AG04449 (cell line): ENCODE results near the gene VPS13D.

ENCODE experiments used
- CTCF ChIA-PET: fragments of 350-600 bp; formaldehyde crosslinking; extraction: SDS; loops from one replicate; lab custom pipeline; 2021; ENCODE audit warnings: antibody characterized with exemption; lab: Yijun Ruan, JAX
- POLR2A ChIA-PET: fragments of 400-600, 350-600 bp; formaldehyde crosslinking; extraction: SDS; loops from one replicate; lab custom pipeline; 2020; ENCODE audit warnings: antibody characterized with exemption, inconsistent platforms; lab: Yijun Ruan, JAX
- DNase-seq: peaks from one replicate; pipeline ENCODE4 v3.0.0-alpha.2; 2010; ENCODE audit warnings: low read depth, low spot score
- H3K4me3 ChIP-seq: 2 replicates; pipeline ENCODE4 v1.5.1; 2011; ENCODE audit warnings: low read depth, mild to moderate bottlenecking, control low read depth, low read length
- TF ChIP-seq, protein P1 (sequence below): IDR thresholded peaks from one replicate; pipeline ENCODE4 v1.5.1; 2011; ENCODE audit warnings: mild to moderate bottlenecking, moderate library complexity, low read length, control low read depth, inconsistent platforms; ENCODE audit not compliant: insufficient read depth; ENCODE audit errors: missing control alignments

Gene VPS13D

DNA sequence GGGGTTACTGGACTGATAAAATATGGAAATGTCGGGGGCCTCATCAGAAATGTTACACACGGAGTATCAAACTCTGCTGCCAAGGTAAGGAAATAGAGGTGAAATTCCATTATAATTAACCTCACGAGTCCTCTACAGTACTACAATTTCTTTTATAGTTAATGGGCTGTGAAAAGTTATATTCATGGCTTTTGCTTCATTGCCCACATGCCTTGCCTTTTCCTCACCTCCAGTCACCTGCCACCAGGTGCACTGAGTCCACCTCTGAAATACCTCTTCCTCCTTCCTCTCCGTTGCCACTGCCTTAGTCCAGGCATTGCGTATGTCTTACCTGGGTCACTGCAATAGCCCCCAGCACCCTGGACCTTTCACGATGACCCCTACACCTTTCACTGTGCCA is 186.9 kb downstream of the VPS13D start:
- ChIA-PET CTCF (interaction anchor here (0.9 to 2.8 kb wide), 4 partner anchors 9 to 242 kb away, joined by 4 to 17 read pairs (median 4); no protein-coding TSS in a partner anchor), POLR2A (interaction anchor here (0.6 kb wide), 1 partner anchor 48 kb away, joined by 3 read pairs; no protein-coding TSS in a partner anchor)
- TF ChIP-seq, protein P1, sequence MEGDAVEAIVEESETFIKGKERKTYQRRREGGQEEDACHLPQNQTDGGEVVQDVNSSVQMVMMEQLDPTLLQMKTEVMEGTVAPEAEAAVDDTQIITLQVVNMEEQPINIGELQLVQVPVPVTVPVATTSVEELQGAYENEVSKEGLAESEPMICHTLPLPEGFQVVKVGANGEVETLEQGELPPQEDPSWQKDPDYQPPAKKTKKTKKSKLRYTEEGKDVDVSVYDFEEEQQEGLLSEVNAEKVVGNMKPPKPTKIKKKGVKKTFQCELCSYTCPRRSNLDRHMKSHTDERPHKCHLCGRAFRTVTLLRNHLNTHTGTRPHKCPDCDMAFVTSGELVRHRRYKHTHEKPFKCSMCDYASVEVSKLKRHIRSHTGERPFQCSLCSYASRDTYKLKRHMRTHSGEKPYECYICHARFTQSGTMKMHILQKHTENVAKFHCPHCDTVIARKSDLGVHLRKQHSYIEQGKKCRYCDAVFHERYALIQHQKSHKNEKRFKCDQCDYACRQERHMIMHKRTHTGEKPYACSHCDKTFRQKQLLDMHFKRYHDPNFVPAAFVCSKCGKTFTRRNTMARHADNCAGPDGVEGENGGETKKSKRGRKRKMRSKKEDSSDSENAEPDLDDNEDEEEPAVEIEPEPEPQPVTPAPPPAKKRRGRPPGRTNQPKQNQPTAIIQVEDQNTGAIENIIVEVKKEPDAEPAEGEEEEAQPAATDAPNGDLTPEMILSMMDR = no peak
- H3K4me3 ChIP-seq = no peak overlapping the region
- no peak for DNase-seq

DNA sequence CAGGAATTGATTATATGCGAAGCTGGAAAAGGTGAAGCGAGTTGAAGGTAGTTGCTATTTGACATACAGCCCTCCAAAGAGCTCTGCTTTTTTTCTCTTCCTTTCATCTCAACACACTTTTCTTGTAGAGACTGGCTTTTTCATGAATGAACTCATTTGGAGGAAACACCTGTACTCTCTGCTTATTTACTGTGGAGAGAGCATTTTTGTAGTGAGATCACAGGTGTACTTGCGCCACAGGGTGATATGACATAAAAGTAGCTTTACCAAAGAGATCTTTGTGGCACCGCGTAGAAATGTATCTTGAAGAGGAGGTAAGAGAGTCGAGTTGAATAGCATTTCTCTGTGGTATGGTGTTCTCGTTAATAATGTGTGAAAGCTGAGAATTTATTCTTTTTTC is 187.6 kb downstream of the VPS13D start:
- TF ChIP-seq, protein P1 = no peak
- ChIA-PET POLR2A (no interaction called here), CTCF (interaction anchor here (0.9 to 2.8 kb wide), 4 partner anchors 9 to 241 kb away, joined by 3 to 17 read pairs (median 4); no protein-coding TSS in a partner anchor)

GRCh38 chr1:12420171-12420570 is 190.3 kb downstream of the VPS13D start:
- H3K4me3 ChIP-seq = no peak overlapping the region
- TF ChIP-seq, protein P1 = no peak
- DNase-seq = no peak
- POLR2A ChIA-PET = no interaction called here
- CTCF ChIA-PET = no interaction called here

More for the DNA sequence above, 187.6 kb downstream of the VPS13D start:
- no peak for DNase-seq
- H3K4me3 ChIP-seq = no peak overlapping the region

DNA sequence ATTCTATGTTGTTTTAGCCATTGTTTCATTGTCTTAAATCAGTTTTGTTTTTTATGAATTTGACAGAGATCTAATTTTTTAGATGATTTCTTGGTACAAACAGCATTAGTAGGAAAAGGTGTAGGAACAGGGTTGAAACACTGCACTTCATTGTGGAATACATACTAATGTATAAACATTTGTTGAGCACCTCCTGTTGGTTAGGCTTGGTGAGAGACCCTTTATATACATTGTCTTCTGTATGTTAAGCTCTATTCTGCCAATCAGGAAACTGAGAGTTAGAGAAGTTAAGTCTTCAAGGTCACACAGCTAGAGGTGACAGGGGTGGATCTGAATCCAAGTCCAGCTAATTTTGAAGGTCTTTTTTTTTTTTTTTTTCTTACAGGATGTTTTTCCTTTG is 192.7 kb downstream of the VPS13D start:
- TF ChIP-seq, protein P1 = no peak
- POLR2A ChIA-PET = interaction anchor here (0.7 kb wide), 1 partner anchor 148 kb away, joined by 3 read pairs; no protein-coding TSS in a partner anchor
- CTCF ChIA-PET = interaction anchor here (1.1 kb wide), 1 partner anchor 10 kb away, joined by 3 read pairs; no protein-coding TSS in a partner anchor
- DNase-seq = no peak
- H3K4me3 ChIP-seq = no peak overlapping the region

DNA sequence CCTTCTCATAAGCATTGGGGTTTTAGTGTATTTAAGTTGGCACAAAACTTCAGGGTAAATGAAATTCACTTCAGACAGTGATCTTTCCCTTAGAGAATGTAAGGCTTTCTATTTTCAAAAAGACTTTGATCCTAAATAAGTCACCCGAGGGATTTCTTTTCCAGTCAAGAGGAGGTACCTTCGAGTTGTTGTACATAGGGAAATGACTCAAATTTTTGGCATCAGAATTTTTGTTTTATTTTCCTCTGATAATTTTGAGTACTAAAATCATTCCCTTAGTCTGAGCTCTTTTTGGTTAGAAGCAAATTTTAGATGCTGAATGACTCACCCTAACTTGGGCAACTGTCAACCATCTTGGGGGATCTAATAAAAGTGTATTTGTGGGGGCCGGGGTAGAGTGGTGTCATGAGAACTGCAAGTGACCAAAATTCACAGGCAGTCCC is 194.3 kb downstream of the VPS13D start:
- TF ChIP-seq, protein P1 = no peak
- ChIA-PET POLR2A (interaction anchor here (1.0 to 1.3 kb wide), 3 partner anchors 10 to 195 kb away, joined by 3 to 4 read pairs (median 3); no protein-coding TSS in a partner anchor), CTCF (interaction anchor here (1.0 to 2.9 kb wide), 4 partner anchors 16 to 30 kb away, joined by 3 to 17 read pairs (median 3); no protein-coding TSS in a partner anchor)
- H3K4me3 ChIP-seq = no peak overlapping the region
- no peak for DNase-seq

- DNase-seq = no peak
- ChIA-PET CTCF (interaction anchor here (1.0 to 2.9 kb wide), 4 partner anchors 17 to 50 kb away, joined by 3 to 17 read pairs (median 3); no protein-coding TSS in a partner anchor), POLR2A (interaction anchor here (1.0 to 1.3 kb wide), 2 partner anchors 9 to 194 kb away, joined by 3 to 4 read pairs; no protein-coding TSS in a partner anchor)
- TF ChIP-seq, protein P1 = no peak
- H3K4me3 ChIP-seq = no peak overlapping the region
These were observed 195.0 kb downstream of the VPS13D start for GRCh38 chr1:12424793-12425192.
